Pons (tissue), 1 donor: ENCODE results near the gene BNC2.

ENCODE experiments used
- DNase-seq: peaks from one replicate; pipeline ENCODE4 v3.0.0-alpha.2; 2016; ENCODE audit warnings: low spot score

The BNC2 gene

DNA sequence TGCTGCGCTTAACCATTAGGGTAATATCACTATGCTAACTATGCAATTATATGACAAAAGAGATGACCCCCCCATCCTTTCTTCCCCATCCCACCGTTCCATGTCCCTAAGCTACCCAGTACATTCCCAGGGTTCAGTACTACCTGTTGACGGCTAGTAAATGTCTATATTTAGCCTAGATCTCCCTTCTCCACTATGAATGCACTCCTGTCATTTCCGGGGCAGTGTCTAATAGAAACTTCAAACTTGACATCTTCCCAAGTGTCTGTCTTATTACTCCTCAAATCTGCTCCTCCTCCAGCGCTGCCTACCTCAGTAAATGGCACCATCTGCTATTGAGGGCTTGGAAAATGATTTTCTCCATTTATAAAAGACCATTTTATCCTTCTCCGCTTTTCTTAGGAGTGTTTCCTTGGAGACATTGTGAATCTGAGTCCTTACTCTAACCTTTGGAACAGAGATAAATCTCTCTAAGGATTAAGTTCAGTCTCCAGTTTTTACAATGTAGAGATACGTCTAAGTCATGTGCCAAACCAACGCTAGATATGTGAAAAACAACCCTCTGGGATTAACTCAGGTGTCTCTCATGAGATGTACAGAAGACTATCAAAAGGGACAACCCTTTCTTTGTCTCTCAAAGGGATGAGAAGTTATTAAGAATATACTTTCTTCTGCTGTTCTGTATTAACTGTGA, 114.9 kb downstream of the BNC2 start:
- no peak for DNase-seq

- DNase-seq: no peak
Measured at GRCh38 chr9:16754662-16755061, 115.8 kb downstream of the BNC2 start.

DNA sequence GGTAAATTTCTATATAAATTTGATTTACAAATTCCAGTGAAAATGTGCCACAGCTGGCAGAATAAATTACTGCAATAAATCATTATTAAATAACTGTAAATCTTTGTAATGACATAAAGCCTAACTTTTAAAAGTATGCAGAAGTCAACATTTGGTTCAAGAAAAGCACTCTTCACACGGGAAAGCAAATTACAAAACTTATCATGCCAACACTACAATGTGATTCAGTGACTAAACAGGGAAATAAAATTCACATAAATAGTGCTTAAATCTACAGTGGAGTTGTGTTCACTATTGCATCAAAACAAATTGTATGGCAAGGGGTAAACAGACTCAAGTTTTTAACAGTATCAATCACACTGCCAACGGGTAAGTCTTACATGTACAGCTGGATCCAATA, 117.2 kb downstream of the BNC2 start:
- DNase-seq: no peak

DNA sequence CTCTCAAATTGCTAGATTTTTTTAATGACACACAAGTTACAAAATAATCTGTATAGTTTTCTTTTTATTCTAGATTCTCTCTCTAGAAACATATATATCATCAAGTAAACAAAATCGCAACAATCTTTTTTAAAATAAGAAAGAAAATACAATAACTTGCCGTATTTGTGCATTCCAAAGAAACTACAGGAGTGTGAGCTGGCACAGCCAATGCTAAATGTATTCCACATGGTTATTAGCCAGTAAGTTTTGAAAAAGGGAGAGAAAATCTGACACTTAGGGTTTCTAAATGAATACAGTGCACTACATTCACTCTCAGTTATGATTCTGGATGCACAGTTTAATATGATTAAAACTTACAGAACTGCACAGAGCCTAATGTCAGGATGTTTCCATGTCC, 117.9 kb downstream of the BNC2 start:
- DNase-seq: no peak

DNA sequence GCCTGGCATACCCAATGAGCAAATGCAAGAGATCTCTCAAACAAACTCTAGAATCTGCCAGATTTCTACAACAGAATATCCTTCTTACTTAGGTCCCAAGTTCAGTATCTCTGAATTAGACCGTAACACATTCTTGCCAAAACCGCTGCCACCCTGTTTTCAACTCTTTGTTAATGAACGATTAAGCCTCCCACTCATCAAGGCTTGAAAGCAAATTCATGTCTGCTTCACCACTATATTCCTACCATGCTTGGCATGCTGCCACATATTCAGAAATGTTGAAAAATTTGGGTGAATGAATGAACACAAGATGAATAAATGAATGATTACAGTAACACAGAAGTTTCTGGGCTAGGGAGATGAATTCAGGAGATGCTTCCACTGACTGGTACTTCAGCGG, 119.9 kb downstream of the BNC2 start:
- no peak for DNase-seq

DNA sequence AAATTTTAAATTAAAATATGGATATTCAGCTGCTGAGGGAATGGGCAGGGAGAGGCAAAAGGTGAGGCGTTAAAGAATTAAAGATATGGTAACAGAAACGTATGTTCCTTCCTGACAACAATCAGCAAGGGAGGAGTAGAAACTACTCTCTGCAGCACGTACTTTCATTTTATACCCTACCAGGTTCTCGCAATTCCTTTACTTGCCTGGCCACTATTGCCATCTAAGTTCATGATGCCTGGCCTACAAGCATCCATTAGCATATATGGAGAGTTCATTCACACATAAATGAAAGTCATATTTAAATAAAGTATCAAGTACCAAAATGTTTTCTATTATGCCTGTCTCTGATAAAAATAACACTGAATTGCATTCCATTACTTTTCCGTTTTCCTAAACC, 125.1 kb downstream of the BNC2 start:
- DNase-seq: no peak

DNA sequence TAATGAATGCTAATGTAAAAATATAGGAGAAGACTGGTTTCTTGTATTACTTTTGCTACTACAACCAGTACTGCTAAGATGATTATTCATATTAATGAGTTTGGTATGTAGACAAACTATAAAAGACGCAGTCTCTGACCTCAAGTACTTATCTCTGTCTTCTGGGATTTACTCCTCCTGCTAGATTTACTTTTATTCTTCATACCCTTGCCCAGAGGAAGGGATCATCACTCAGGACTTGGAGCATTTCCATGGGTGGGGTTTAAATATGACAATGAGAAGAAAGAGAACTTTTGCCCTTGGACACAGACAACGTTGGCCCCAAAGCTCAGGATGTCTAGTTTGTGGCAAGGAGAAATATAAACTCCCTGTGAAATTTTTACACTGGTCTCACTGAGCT, 126.1 kb downstream of the BNC2 start:
- DNase-seq: no peak

GRCh38 chr9:16743375-16743774, 127.1 kb downstream of the BNC2 start:
- no peak for DNase-seq

GRCh38 chr9:16735001-16735400, 135.5 kb downstream of the BNC2 start:
- DNase-seq: no peak

- no peak for DNase-seq
Measured at GRCh38 chr9:16732546-16732945, 137.9 kb downstream of the BNC2 start.

GRCh38 chr9:16730162-16730561, 140.3 kb downstream of the BNC2 start:
- no peak for DNase-seq

DNA sequence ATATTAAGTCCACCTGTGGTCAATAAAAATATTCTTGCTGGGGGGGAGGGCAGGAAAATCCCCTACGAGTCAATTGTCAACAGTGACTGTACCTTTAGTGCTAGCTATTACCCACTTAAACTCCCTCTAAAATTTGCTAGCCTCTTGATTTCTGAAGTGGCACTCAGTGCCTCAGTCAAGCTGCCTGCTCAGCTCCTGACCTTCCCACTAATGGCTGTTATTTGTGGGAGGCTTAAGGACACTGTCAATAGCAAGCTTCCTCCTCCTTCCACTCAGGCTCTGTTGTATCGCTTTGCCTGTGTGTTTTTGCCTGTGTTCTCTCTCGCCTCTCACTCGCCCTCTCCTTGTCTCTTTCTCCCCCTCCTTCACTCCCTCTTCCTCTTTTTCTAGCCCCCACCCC, 140.8 kb downstream of the BNC2 start:
- DNase-seq: no peak

GRCh38 chr9:16728137-16728508, 142.3 kb downstream of the BNC2 start:
- no peak for DNase-seq

DNA sequence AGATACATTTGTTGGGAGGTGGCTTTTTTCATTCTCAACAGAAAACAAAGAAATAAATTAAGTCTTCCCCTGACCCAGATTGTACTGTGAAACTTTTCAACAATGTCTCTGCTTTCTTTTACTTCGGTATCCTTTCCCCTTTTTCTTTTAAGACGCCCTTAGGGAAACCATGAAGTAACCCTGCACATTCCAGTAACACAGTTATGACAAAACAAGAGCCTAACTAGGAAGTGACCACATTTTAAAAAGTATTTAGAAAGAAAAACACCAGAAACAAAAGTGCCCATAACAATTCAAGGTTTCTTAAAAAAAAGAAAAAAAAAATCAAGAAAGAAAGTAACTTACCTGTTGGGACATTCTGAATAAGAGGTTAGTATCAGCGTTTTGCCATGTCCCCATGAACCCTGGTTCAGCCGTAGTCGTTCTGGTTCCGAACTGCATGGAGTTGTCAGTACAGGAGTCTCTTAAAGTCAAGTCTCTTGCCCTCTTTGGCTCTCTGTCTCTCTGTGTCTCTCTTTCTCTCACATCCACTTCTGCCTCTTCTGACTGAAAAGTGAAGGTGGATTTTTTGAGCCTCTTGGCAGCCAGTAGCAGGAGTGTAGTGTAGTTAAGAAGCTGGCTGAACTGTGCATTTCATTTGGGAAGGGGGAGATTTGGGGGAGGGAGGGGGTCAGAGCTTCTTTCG, 142.9 kb downstream of the BNC2 start:
- no peak for DNase-seq

GRCh38 chr9:16726718-16727451, 143.6 kb downstream of the BNC2 start:
- peak; percentile 39 for DNase-seq

DNA sequence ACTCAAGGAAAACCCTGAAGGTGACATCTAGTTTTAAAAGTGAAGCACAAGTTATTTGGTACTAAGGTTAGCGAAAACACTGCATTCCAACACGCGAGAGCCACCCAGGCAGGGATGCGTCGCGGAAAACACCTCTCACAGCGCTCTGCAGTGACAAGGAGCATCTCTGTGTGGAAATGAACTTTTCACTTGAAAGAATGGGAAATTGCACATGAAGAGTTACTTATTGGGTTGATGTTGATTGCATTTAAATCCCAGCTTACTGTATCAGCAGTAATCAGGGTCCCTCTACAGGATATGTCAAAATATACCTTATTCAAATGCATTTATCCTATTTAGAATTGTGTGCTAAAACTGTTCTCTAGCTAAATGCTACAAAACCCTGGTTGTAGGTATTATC, 144.4 kb downstream of the BNC2 start:
- no peak for DNase-seq

DNA sequence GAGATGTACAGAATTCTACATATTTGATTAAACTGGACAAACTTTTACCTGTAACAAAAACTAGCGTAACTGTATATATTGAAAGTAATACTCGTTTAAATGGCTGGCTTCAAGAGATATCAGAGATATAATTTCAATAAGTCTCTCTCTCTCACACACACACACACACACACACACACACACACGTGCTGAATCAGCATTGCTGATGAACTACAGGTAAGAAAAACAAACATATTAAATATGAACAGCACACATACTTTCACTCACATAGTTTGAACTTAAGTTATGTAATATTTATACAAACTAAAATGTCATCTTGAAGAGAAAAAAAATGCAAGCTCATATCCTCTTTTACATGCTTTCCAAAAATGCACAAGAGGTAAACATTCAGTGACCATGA, 145.4 kb downstream of the BNC2 start:
- no peak for DNase-seq

- DNase-seq: no peak
Measured at GRCh38 chr9:16721972-16722371, 148.5 kb downstream of the BNC2 start.

- no peak for DNase-seq
Measured at GRCh38 chr9:16720386-16720785, 150.1 kb downstream of the BNC2 start.

GRCh38 chr9:16719921-16720320, 150.5 kb downstream of the BNC2 start:
- no peak for DNase-seq

- DNase-seq: no peak
Measured at GRCh38 chr9:16718952-16719351, 151.5 kb downstream of the BNC2 start.

GRCh38 chr9:16718296-16718695, 152.2 kb downstream of the BNC2 start:
- DNase-seq: no peak

GRCh38 chr9:16716601-16717000, 153.9 kb downstream of the BNC2 start:
- no peak for DNase-seq
